Retinal pigment epithelial cell (primary cell): ENCODE measurements around the gene OXCT2.
"Not testable (repeated sequence)": the region's sequence is repeated elsewhere in the genome, so short reads cannot be mapped to it uniquely, and the experiment has no call there.

ENCODE experiments used
- DNase-seq: peaks from one replicate; pipeline ENCODE4 v3.0.0-alpha.2; 2010; ENCODE audit warnings: low read depth
- H3K4me3 ChIP-seq: 2 replicates; pipeline ENCODE4 v1.5.1; 2011; ENCODE audit warnings: mild to moderate bottlenecking, low read length, control low read depth, moderate library complexity
- CTCF ChIP-seq: conservative IDR thresholded peaks from 2 replicates; pipeline ENCODE4 v1.5.1; 2011; ENCODE audit warnings: low read depth, low read length, control low read depth, inconsistent platforms

The OXCT2 gene

DNA sequence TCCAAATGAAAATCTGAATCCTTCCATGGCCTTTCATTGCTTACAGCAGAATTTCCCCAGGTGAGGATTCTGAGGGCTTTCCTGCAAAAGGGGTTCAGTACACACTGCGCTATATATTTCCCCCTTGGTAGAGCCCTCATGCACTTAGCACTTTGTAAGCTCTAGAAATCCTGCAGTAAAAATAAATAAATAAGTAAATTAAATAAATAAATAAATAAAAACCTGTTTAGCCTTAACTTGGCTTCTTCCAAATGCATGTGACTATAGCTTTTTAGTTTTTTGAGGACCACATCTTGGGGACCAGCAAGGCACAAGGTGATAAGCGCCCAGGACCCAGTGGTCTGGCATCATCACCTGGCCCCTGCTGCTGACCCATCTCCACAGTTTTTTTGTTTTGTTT, 20.7 kb upstream of the OXCT2 start:
- TF ChIP-seq CTCF: no peak
- DNase-seq: no peak
- no peak overlapping the region for H3K4me3 ChIP-seq

GRCh38 chr1:39789571-39790110, 18.5 kb upstream of the OXCT2 start:
- no peak overlapping the region for H3K4me3 ChIP-seq
- no peak for TF ChIP-seq CTCF
- DNase-seq: no peak

- TF ChIP-seq CTCF: no peak
- no peak for DNase-seq
- H3K4me3 ChIP-seq: peak within 1 kb of the TSS; percentile 32
Measured at GRCh38 chr1:39788758-39789570, 17.8 kb upstream of the OXCT2 start, which contains the start of gene BMP8B. TSS of gene BMP8B (minus strand) at chr1:39788865. CDS start at chr1:39788485, 380 bp downstream.

DNA sequence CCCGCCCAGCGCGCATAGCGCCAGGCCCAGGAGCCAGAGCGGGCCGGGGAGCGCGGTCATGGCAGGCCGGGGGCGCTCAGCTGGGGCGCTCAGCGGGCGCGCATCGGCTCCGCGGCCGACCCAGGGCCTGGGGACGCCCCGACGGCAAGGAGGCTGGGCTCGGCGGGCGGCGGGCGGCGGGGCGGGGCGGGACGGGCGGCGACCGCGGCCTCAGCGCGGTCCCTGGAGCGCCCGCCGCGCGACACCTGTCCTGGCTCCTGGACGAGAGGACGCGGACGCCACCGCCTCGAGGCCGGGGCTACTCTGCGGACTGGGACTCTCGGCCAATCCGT, 17.2 kb upstream of the OXCT2 start:
- DNase-seq: no peak
- TF ChIP-seq CTCF: no peak
- H3K4me3 ChIP-seq: peak overlapping the region; percentile 32

GRCh38 chr1:39787964-39788363, 16.8 kb upstream of the OXCT2 start:
- DNase-seq: not testable (repeated sequence)

DNA sequence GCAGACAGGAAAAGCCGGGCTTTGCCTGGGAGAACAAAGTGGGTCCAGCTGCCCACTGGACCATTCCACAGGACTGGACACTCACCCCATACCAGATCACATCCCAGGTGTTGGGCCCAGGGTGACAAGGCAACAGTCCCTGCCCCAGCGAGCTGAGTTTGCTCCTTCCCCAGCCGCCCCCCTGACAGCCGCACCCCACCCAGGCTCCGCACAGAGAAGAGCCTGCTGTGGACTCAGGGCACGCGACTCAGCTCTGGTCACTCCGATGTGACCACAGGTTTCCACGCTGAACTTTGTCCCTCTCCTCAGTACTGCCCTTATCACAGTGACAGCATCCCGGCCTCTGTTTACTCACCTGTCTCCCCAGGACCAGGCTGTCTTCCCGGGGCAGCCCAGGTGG, 16.3 kb upstream of the OXCT2 start:
- H3K4me3 ChIP-seq: no peak overlapping the region
- TF ChIP-seq CTCF: no peak
- no peak for DNase-seq

More at GRCh38 chr1:39787964-39788363, 16.8 kb upstream of the OXCT2 start:
- not testable (repeated sequence) for H3K4me3 ChIP-seq

GRCh38 chr1:39787108-39787375, 15.9 kb upstream of the OXCT2 start:
- H3K4me3 ChIP-seq, DNase-seq: not testable (repeated sequence)

DNA sequence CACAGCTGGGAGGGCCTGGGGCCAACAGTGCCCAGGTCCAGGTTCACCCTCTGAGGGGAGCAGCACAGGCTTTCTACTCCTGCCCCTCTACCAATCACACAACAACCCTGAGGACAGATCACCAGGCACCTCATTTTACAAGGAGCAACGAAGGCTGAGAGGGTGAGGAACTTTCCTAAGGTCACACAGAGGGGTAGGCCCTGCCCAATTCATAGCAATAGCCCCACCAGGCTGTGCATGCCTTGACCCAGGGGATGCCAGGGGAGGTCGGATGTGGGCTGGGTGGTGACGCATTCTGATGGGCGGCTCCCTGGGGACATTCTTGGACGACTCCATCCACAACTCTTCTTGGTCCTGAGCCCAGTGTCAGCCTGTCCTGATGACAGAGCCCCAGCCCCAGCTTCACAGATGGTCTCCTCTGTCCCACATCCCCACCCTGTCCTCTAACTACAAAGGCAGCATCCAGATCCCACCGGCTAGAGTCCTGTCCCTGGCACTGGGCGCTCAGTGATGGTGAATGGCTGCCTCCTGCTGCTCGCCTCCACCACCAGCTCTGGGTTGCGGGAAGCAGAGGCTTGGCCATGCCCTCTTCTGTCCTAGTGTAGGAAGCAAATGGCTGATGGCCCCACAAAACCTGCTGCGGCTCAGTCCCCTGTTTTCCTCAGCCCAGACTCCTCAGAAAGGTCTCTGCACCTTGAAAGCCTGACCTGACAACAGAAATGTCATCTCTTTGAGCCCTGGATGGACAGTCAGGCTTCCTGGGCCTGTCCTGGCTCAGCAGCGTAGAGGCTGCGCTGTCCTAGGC, 15.4 kb upstream of the OXCT2 start:
- DNase-seq, H3K4me3 ChIP-seq: not testable (repeated sequence)

- H3K4me3 ChIP-seq, DNase-seq: not testable (repeated sequence)
Measured at GRCh38 chr1:39782685-39783084, 11.5 kb upstream of the OXCT2 start.
